ENCODE data around the gene NCKAP5. TPM values are rescaled to one million over a fixed set of nuclear protein-coding genes. Genes with fewer than 3 reads are reported as not detected.

NCKAP5 gene
- total and polyA plus RNA-seq, 4 donors: 2.3 to 20.2 (median 8.1) TPM

GRCh38 chr2:133334923-133335322 is 233.3 kb downstream of the NCKAP5 start:
- no peak for ATAC-seq (ENCODE audit: insufficient read depth, low FRiP score)
- DNase-seq: no peak
- no peak overlapping the region for H3K4me3 ChIP-seq
- 51 to 53% methylated on average over 3 of the region's 3 CpGs for WGBS, 2 donors
- no peak for TF ChIP-seq CTCF (IDR thresholded peaks at IDR 0.05; ENCODE audit: control extremely low read depth, extremely low read depth)
- peaks cover 0 to 4% (median 0%) of the 10 kb centered on the region in 5 donors for H3K4me1 ChIP-seq (ENCODE audit: control insufficient read depth in 5 of 5, insufficient read depth in 5 of 5, low read length in 5 of 5)
- no peak overlapping the region for H3K27ac ChIP-seq (ENCODE audit: low read depth in 1 of 2, low read length in 1 of 2)
- no peaks in the 10 kb centered on the region for H3K9me3 ChIP-seq (ENCODE audit: control insufficient read depth in 4 of 4, insufficient read depth in 3 of 4, low read length in 3 of 4)
- no peaks in the 10 kb centered on the region for H3K27me3 ChIP-seq (ENCODE audit: control insufficient read depth in 3 of 3, insufficient read depth in 3 of 3, low read length in 2 of 3)
- no peaks in the 10 kb centered on the region for H3K36me3 ChIP-seq (ENCODE audit: control insufficient read depth in 4 of 4, insufficient read depth in 4 of 4, low read length in 4 of 4)
- H3K9ac ChIP-seq (ENCODE audit: insufficient read depth in 1 of 2, low read length in 2 of 2): no peak overlapping the region

DNA sequence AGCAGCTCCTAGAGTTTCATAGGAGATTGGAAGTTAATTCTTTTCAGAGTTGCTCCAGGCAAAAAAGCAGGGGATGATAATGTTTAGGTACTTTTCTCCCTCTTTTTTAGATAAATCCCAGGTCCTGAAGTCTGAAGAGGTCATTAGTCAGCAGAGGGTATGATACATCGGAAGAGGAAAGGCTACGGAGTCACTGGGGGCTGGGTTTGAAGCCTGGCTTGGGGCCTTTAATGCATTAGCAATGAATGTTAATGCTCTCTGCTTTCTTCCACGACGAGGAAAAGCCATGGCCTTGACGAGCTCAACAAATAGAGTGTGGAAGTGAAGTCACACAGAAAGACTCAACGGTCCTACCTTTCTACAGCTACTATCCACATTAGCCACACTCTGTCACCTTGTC is 235.1 kb downstream of the NCKAP5 start:
- H3K4me3 ChIP-seq: no peak overlapping the region
- H3K9me3 ChIP-seq (ENCODE audit: control insufficient read depth in 4 of 4, insufficient read depth in 3 of 4, low read length in 3 of 4): no peaks in the 10 kb centered on the region
- no peaks in the 10 kb centered on the region for H3K36me3 ChIP-seq (ENCODE audit: control insufficient read depth in 4 of 4, insufficient read depth in 4 of 4, low read length in 4 of 4)
- ATAC-seq (ENCODE audit: insufficient read depth, low FRiP score) (no peak), DNase-seq (no peak)
- TF ChIP-seq CTCF (IDR thresholded peaks at IDR 0.05; ENCODE audit: control extremely low read depth, extremely low read depth): no peak
- H3K4me1 ChIP-seq (ENCODE audit: control insufficient read depth in 5 of 5, insufficient read depth in 5 of 5, low read length in 5 of 5): peaks cover 0 to 4% (median 0%) of the 10 kb centered on the region in 5 donors
- H3K9ac ChIP-seq (ENCODE audit: insufficient read depth in 1 of 2, low read length in 2 of 2): no peak overlapping the region
- 84% methylated on average over 6 of the region's 6 CpGs for WGBS, 2 donors
- H3K27ac ChIP-seq (ENCODE audit: low read depth in 1 of 2, low read length in 1 of 2): no peak overlapping the region
- no peaks in the 10 kb centered on the region for H3K27me3 ChIP-seq (ENCODE audit: control insufficient read depth in 3 of 3, insufficient read depth in 3 of 3, low read length in 2 of 3)

- ATAC-seq (ENCODE audit: insufficient read depth, low FRiP score) (no peak), DNase-seq (peak in 1 of 3 donors; percentile 10)
- peaks cover 0 to 4% (median 0%) of the 10 kb centered on the region in 5 donors for H3K4me1 ChIP-seq (ENCODE audit: control insufficient read depth in 5 of 5, insufficient read depth in 5 of 5, low read length in 5 of 5)
- no peaks in the 10 kb centered on the region for H3K36me3 ChIP-seq (ENCODE audit: control insufficient read depth in 4 of 4, insufficient read depth in 4 of 4, low read length in 4 of 4)
- no peaks in the 10 kb centered on the region for H3K27me3 ChIP-seq (ENCODE audit: control insufficient read depth in 3 of 3, insufficient read depth in 3 of 3, low read length in 2 of 3)
- no peak overlapping the region for H3K4me3 ChIP-seq
- WGBS, 2 donors: 73 to 84% methylated on average over 6 of the region's 6 CpGs
- H3K9ac ChIP-seq (ENCODE audit: insufficient read depth in 1 of 2, low read length in 2 of 2): no peak overlapping the region
- TF ChIP-seq CTCF (IDR thresholded peaks at IDR 0.05; ENCODE audit: control extremely low read depth, extremely low read depth): no peak
- no peaks in the 10 kb centered on the region for H3K9me3 ChIP-seq (ENCODE audit: control insufficient read depth in 4 of 4, insufficient read depth in 3 of 4, low read length in 3 of 4)
- H3K27ac ChIP-seq (ENCODE audit: low read depth in 1 of 2, low read length in 1 of 2): no peak overlapping the region
Observed at GRCh38 chr2:133331436-133331835, 236.8 kb downstream of the NCKAP5 start.

All from lung (tissue), 12 donors.